ENCODE results near the gene RNF212B. TPM values are rescaled to one million over a fixed set of nuclear protein-coding genes. Genes with fewer than 3 reads are reported as not detected.

The RNF212B gene
- total RNA-seq, 2 donors from 2014 or later: 21.1 TPM; not detected in 1

- Histone ChIP-seq H3K36me3 (no peaks in the 10 kb centered on the region), H3K27me3 (replicated peaks; ENCODE audit: insufficient read depth) (no peaks in the 10 kb centered on the region), H3K27ac (no peak overlapping the region), H3K4me3 (no peak overlapping the region), H3K4me1 (replicated peaks) (no peaks in the 10 kb centered on the region), H3K9me3 (no peaks in the 10 kb centered on the region)
- TF ChIP-seq POLR2A (IDR thresholded peaks at IDR 0.05) (no peak), CTCF (IDR thresholded peaks at IDR 0.05) (no peak), POLR2AphosphoS5 (IDR thresholded peaks at IDR 0.05) (no peak)
- DNase-seq (ENCODE audit: low spot score): no peak
- intact Hi-C loops (cut with DNase I): no loop called here
Observed at GRCh38 chr14:23245282-23245681, 7.5 kb downstream of the RNF212B start.

DNA sequence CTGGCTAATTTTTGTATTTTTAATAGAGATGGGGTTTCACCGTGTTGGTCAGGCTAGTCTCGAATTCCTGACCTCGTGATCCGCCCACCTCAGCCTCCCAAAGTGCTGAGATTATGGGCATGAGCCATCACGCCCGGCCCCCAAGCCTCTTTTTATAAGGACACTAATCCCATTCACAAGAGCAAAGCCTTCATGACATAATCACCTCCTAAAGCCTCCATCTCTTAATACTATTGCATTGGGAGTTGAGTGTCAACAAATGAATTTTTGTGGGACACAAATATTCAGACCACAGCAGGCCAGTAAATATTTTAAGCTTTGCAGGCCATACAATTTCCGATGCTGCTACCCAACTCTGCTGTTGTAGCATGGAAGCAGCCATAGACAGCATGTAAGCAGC, 10.9 kb downstream of the RNF212B start:
- no peaks in the 10 kb centered on the region for H3K27me3 ChIP-seq (replicated peaks; ENCODE audit: insufficient read depth)
- no peaks in the 10 kb centered on the region for H3K9me3 ChIP-seq
- 64% methylated on average over 7 of the region's 7 CpGs for WGBS
- no peak for DNase-seq (ENCODE audit: low spot score)
- H3K4me3 ChIP-seq: no peak overlapping the region
- H3K27ac ChIP-seq: no peak overlapping the region
- H3K36me3 ChIP-seq: no peaks in the 10 kb centered on the region
- TF ChIP-seq POLR2AphosphoS5 (IDR thresholded peaks at IDR 0.05) (no peak), CTCF (IDR thresholded peaks at IDR 0.05) (no peak), POLR2A (IDR thresholded peaks at IDR 0.05) (no peak)
- no peaks in the 10 kb centered on the region for H3K4me1 ChIP-seq (replicated peaks)
- intact Hi-C loops (cut with DNase I): no loop called here

DNA sequence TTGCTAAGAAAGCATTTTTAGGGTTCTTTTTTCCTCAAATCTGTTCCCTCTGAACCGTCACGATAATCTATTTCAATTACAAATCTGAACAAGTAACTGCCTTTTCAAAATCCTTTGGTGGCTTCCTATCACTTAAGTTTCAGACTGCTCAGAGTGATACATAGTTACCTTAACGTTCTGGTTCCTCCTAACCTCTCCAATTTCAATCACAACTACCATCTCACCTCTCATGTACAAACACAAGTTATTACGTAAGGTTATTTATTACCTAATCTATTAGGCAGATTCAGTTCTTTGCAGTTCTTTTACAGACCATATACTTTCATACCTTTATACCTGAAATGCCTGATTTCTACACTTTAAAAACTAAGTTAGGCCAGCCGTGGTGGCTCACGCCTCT, 12.1 kb downstream of the RNF212B start:
- no peaks in the 10 kb centered on the region for H3K9me3 ChIP-seq
- H3K27me3 ChIP-seq (replicated peaks; ENCODE audit: insufficient read depth): no peaks in the 10 kb centered on the region
- no peak overlapping the region for H3K4me3 ChIP-seq
- no peaks in the 10 kb centered on the region for H3K36me3 ChIP-seq
- no peak overlapping the region for H3K27ac ChIP-seq
- no peak for TF ChIP-seq POLR2A (IDR thresholded peaks at IDR 0.05)
- no peak for TF ChIP-seq POLR2AphosphoS5 (IDR thresholded peaks at IDR 0.05)
- TF ChIP-seq CTCF (IDR thresholded peaks at IDR 0.05): no peak
- no peak for DNase-seq (ENCODE audit: low spot score)
- no peaks in the 10 kb centered on the region for H3K4me1 ChIP-seq (replicated peaks)
- intact Hi-C loops (cut with DNase I): no loop called here
- WGBS: 71% methylated on average over 6 of the region's 6 CpGs

DNA sequence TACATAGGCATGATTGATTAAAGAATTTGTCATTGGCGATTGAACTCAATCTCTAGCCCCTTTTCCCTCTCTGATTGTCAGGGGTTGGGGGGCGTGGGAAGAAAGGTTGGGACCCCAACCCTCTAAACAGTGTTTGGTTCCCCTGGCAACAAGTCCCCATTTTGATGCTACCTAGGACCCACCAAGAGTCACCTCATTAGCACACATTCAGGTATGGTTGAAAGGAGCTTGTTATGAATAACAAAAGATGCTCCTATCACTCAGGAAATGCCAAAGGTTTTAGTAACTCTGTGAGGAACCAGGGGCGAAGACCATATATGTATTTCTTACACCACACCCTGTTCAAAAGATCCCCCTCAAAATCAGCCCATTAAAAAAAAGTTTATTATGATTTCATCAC, 14.3 kb downstream of the RNF212B start:
- no peaks in the 10 kb centered on the region for H3K9me3 ChIP-seq
- WGBS: 69% methylated on average over 3 of the region's 3 CpGs
- H3K4me1 ChIP-seq (replicated peaks): no peaks in the 10 kb centered on the region
- no peak overlapping the region for H3K27ac ChIP-seq
- no peak overlapping the region for H3K4me3 ChIP-seq
- H3K27me3 ChIP-seq (replicated peaks; ENCODE audit: insufficient read depth): no peaks in the 10 kb centered on the region
- intact Hi-C loops (cut with DNase I): no loop called here
- H3K36me3 ChIP-seq: no peaks in the 10 kb centered on the region
- TF ChIP-seq POLR2AphosphoS5 (IDR thresholded peaks at IDR 0.05) (no peak), POLR2A (IDR thresholded peaks at IDR 0.05) (no peak), CTCF (IDR thresholded peaks at IDR 0.05) (no peak)
- DNase-seq (ENCODE audit: low spot score): no peak

DNA sequence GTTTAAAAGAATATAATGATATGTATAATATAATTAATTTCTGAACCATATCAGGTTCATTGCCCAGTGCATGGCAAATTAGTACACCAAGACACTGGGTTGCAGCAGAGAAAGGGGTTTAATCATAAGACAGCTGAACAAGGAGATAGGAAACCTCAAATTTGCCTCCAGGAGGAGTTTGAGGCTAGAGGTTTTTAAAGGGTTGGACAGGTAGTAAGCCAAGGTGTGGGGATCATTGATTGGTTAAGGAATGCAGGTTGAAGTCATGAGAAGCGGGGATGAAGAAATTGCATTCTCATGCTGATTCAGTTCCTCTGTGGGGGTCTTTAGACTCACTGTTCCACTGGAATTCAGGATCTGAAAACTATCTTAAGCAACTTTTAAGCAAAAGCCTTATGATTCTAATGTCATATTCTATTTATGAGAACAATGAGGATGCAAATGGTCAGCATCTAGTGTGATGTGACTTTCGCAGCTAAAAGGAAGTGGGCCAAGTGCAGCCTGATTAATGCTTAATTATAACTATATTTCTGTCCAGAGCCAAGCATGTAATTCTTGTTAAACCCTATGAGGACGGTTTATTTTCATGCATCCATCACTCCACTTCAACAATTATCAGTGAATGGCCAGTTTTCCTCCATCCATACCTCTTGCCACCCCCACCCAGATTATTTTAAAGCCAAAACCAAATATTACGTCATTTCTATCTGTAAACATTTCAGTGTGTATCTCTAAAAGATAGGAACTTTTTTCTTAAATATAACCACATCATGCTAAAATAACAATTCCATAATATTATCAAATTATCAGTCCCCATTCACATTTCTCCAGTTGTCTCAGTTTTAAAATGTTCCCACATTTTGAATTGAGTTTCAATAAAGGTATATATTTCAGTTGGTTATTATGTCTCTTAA, 14.9 kb downstream of the RNF212B start:
- TF ChIP-seq CTCF (IDR thresholded peaks at IDR 0.05): no peak
- TF ChIP-seq POLR2A (IDR thresholded peaks at IDR 0.05): no peak
- TF ChIP-seq POLR2AphosphoS5 (IDR thresholded peaks at IDR 0.05): no peak
- H3K27me3 ChIP-seq (replicated peaks; ENCODE audit: insufficient read depth): no peaks in the 10 kb centered on the region
- no peak for DNase-seq (ENCODE audit: low spot score)
- H3K4me1 ChIP-seq (replicated peaks): no peaks in the 10 kb centered on the region
- intact Hi-C loops (cut with DNase I): no loop called here
- WGBS: 63% methylated on average over 4 of the region's 4 CpGs
- no peak overlapping the region for H3K4me3 ChIP-seq
- H3K27ac ChIP-seq: no peak overlapping the region
- no peaks in the 10 kb centered on the region for H3K9me3 ChIP-seq
- H3K36me3 ChIP-seq: no peaks in the 10 kb centered on the region

Data from prostate gland (tissue), 2 donors.